ENCODE results near the gene ADCY3. TPM values are rescaled to one million over a fixed set of nuclear protein-coding genes. Genes with fewer than 3 reads are reported as not detected.
"Not testable (repeated sequence)": the region's sequence is repeated elsewhere in the genome, so short reads cannot be mapped to it uniquely, and the experiment has no call there.

The ADCY3 gene
- total RNA-seq, 1 donor from 2014 or later = 15.4 TPM

DNA sequence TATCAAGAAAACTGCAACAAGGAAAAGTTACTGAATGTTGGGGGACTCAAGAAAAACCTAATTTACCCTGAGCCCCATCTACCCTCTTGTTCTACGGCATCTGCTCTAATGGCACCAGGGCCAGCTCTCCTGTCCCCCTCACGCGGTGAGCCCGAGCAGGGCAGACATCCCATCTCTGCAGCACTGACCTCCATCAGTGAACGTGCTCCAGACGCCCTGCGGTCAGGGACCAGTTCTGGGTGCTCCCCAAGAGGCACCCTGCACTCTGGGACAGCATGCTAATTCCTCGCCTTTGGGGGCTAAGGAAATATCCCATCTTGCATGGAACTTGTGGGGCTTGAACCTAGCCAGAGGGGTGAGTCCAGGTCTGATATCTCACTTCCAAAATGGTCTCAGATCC, 83.8 kb downstream of the ADCY3 start:
- DNase-seq (ENCODE audit: low spot score) = no peak
- intact Hi-C loops (cut with DNase I) = no loop called here

DNA sequence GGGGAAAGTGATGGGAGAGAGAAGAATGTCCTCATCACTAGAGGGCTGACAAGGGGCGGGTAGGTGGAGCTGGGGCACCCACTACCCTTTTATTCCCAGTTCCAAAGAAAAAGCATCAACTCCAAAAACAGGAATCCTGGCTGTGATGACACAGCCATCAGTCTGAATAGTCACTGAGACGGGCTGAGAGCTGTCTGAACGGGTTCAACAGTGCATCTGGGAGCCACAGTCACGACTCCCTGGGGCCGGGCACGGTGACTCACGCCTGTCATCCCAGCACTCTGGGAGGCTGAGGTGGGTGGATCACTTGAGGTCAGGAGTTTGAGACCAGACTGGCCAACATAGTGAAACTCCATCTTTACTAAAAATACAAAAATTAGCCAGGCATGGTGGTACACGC, 84.6 kb downstream of the ADCY3 start:
- intact Hi-C loops (cut with DNase I); DNase-seq (ENCODE audit: low spot score): not testable (repeated sequence)

- intact Hi-C loops (cut with DNase I) = no loop called here
- no peak for DNase-seq (ENCODE audit: low spot score)
These were observed 85.2 kb downstream of the ADCY3 start for GRCh38 chr2:24834733-24835395.

GRCh38 chr2:24833821-24834732, 86.0 kb downstream of the ADCY3 start:
- intact Hi-C loops (cut with DNase I) = no loop called here
- peak; percentile 63 for DNase-seq (ENCODE audit: low spot score)

GRCh38 chr2:24832931-24833701, 86.9 kb downstream of the ADCY3 start:
- intact Hi-C loops (cut with DNase I) = no loop called here
- peak; percentile 57 for DNase-seq (ENCODE audit: low spot score)

- intact Hi-C loops (cut with DNase I) = no loop called here
These were observed 87.5 kb downstream of the ADCY3 start for GRCh38 chr2:24832521-24832920.

GRCh38 chr2:24832073-24832461, 88.0 kb downstream of the ADCY3 start:
- peak; percentile 70 for DNase-seq (ENCODE audit: low spot score)
- intact Hi-C loops (cut with DNase I) = no loop called here

More at GRCh38 chr2:24832521-24832920, 87.5 kb downstream of the ADCY3 start:
- peak; percentile 46 for DNase-seq (ENCODE audit: low spot score)

- DNase-seq (ENCODE audit: low spot score) = peak; percentile 27
- intact Hi-C loops (cut with DNase I) = no loop called here
These were observed 88.6 kb downstream of the ADCY3 start for GRCh38 chr2:24831221-24832072.

DNA sequence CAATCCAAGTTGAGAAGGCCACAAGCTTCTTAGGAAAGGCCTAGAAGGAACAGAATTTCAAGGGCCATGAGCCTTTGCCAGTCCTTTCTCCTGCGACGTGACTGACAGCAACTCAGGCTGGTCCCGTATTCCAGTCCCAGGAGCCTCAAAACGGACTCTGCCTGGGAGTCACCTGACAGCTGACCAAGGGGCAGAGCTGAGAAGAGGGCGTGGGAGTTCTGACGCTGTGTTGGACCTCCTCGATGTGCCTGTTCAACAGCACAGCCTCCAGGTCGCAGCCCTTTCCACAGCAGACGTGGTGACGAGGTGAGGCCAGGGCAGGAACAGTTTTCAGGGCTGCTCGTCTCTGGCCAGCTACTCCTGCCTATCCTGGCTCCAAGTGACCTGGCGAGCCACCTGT, 89.3 kb downstream of the ADCY3 start:
- intact Hi-C loops (cut with DNase I) = no loop called here

GRCh38 chr2:24830351-24830750, 89.7 kb downstream of the ADCY3 start:
- intact Hi-C loops (cut with DNase I) = no loop called here
- DNase-seq (ENCODE audit: low spot score) = no peak

More for the DNA sequence above, 89.3 kb downstream of the ADCY3 start:
- DNase-seq (ENCODE audit: low spot score) = peak; percentile 71

- no peak for DNase-seq (ENCODE audit: low spot score)
- intact Hi-C loops (cut with DNase I) = no loop called here
These were observed 91.6 kb downstream of the ADCY3 start for GRCh38 chr2:24828238-24828996.

GRCh38 chr2:24827321-24828237, 92.5 kb downstream of the ADCY3 start:
- intact Hi-C loops (cut with DNase I) = loop anchor here (1.0 kb wide), 1 partner anchor 417 kb away; no protein-coding TSS in a partner anchor
- peak; percentile 89 for DNase-seq (ENCODE audit: low spot score)

DNA sequence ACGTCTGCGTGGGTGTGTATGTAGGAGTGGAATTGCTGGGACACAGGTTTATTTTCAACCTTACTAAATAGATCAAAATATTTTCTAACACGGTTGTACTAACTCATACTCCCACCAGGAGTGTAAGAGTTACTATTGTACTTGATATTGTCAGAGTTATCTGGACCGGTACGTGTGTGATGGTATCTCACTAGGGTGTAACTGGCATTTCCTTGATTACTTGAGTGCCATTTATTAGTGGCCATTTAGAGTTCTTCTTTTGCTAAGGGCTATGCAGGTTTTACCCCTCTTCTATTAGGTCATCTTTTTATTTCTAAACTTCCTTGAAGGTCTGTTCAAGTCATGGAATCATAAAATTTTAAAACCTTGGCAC, 93.3 kb downstream of the ADCY3 start:
- intact Hi-C loops (cut with DNase I) = loop anchor here (1.0 kb wide), 1 partner anchor 416 kb away; no protein-coding TSS in a partner anchor
- DNase-seq (ENCODE audit: low spot score) = no peak

- no peak for DNase-seq (ENCODE audit: low spot score)
- intact Hi-C loops (cut with DNase I) = no loop called here
These were observed 93.9 kb downstream of the ADCY3 start for GRCh38 chr2:24825883-24826772.

DNA sequence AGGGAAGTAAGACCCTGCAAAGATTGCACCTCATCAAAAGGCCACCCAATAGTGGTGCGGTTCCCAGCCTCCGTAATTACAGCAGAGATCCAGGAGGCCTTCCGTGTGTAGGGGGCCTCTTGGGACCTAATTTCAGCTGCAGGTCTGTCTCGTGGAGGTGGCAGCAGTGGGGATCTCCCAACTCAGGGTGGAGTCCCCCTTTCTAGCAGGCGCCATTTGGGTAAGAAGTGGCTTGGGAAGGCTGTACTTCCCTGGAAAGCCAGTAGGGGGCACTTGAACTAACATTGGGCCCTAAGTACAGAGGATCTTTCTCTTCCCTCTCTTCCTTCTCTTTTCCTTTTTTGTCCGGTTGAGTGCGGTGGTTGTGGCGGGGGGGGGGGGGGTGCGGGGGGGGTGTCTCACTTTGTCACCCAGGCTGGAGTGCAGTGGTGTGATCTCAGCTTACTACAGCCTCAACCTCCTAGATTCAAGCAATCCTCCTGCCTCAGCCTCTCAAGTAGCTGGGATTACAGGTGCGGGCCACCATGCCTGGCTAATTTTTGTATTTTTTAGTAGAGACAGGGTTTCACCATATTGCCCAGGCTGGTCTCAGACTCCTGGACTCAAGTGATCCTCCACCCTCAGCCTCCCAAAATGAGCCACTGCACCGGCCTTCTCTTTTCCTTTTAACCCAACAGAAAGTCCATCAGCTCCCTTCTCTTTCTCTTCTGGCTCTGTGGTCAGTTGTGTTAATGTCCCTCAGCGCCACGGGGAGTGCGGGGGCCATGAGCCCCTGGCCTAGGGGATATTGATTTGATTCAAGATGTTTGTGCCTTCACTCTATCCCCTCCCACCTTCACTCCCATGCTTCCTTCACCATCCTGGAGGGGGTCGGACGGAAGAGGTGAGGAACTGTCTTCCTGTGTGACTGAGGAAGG, 94.8 kb downstream of the ADCY3 start:
- intact Hi-C loops (cut with DNase I) = no loop called here
- no peak for DNase-seq (ENCODE audit: low spot score)

All from cardiac septum (tissue), 1 donor.